HG02885 (cell line): ENCODE results near the gene CUL9.

ENCODE experiments used
- ATAC-seq: cut with Tn5 transposase; IDR thresholded peaks from one replicate; pipeline ENCODE4 v1.9.1; 2021; ENCODE audit warnings: mild to moderate bottlenecking; ENCODE audit not compliant: unreplicated experiment, poor library complexity

CUL9 gene

DNA sequence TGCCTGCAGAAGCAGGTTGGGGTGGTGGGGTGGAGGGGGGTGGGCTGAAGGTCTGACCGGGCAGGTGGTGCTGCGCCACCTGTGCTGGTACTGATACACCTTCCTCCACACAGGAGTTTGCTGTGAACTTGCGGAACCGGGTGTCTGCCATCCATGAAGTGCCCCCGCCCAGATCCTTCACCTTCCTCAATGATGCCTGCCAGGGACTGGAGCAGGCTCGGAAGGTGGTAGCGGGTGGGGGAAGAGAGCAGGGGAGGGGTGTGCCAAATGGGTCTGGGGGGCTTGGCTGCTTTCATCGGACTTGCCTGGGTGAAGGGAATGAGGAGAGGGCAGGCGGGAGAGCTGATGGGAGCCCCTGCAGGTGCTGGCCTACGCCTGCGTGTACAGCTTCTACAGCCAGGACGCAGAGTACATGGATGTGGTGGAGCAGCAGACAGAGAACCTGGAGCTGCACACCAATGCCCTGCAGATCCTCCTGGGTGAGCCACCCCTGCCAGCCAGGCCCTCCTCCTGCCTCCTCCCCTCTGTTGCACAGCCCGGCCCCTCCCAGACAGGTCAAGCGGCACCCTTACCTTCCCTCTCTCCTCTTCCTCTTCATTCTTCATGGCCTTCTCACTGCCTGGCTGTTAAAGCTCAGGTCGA lies 40.5 kb downstream of the CUL9 start:
- no peak for ATAC-seq

DNA sequence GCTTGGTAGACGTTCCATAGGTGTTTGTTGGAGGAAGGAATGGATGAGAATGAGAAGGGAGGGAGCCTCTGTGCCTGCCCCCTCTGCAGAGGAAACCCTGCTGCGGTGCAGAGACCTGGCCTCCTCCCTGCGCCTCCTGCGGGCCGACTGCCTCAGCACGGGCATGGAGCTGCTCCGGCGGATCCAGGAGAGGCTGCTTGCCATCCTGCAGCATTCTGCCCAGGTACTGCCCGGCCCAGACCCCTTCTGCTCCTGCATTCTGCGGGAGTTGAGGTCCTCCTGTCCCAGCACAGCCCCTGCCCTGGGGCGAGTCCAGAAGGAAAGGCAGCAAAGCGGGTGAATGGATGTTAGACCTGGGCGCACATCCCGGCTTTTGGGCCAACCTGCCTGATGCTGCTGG lies 41.2 kb downstream of the CUL9 start:
- ATAC-seq = no peak

GRCh38 chr6:43226192-43226851 lies 44.3 kb downstream of the CUL9 start:
- no peak for ATAC-seq

- peak; percentile 78 for ATAC-seq
Measured at GRCh38 chr6:43228951-43229802, 47.2 kb downstream of the CUL9 start, which contains the start of gene DNPH1. DNPH1 (minus strand) TSS chr6:43229481; CDS start chr6:43229456, 25 bp downstream.

- ATAC-seq = no peak
Measured at GRCh38 chr6:43229803-43230620, 48.0 kb downstream of the CUL9 start.

DNA sequence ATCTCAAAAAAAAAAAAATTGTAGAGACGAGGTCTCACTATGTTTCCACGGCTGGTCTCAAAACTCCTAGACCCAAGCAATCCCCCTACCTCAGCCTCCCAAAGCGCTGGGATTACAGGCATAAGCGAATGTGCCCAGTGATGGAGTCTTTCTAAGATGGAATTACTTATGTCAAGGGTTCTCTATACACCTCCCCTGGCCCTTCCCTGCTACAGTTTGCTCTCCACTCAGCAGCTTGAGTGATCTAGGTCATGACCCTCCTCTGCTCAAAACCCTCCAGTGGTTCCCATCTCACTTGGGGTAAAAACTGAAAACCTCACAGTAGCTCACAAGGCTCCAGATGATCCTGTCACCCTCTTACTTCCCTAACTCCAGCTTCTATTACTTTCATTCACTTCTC lies 49.1 kb downstream of the CUL9 start:
- ATAC-seq = no peak

- ATAC-seq = no peak
Measured at GRCh38 chr6:43231735-43232450, 49.9 kb downstream of the CUL9 start.

DNA sequence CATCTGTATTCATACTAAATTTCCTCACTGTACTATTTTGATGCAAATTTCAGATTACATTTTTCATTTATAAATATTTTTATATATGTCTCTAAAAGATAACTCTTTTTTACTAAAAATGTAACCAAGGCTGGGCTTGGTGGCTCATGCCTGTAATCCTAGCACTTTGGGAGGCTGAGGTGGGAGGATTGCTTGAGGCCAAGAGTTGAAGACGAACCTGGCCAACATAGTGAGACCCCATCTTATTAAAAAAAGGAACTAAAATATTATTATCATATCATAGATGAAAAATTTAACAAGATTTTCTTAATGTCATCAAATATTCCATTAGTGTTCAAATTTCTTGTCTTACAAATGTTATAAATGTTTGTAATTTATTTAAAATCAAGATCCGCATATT lies 53.8 kb downstream of the CUL9 start:
- ATAC-seq = no peak

GRCh38 chr6:43239054-43239453 lies 57.1 kb downstream of the CUL9 start:
- no peak for ATAC-seq

DNA sequence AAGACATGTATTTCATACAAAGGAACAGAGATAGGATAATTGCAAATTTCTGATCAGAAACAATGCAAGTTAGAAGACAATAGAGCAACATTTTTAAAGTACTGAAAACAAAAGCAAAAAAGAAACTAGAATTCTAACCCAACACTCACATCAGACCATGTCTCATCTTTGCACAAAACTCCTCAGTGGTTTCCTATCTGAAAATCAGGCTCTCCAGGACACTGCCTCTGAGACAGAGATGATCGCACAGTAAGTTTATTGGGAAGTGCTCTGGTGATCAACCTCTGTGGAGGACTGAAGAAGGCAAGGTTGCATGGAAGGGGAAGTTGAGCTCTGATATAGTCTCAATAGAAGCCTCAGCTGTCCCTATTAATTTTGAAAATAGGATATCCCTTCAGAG lies 59.0 kb downstream of the CUL9 start:
- ATAC-seq = no peak

DNA sequence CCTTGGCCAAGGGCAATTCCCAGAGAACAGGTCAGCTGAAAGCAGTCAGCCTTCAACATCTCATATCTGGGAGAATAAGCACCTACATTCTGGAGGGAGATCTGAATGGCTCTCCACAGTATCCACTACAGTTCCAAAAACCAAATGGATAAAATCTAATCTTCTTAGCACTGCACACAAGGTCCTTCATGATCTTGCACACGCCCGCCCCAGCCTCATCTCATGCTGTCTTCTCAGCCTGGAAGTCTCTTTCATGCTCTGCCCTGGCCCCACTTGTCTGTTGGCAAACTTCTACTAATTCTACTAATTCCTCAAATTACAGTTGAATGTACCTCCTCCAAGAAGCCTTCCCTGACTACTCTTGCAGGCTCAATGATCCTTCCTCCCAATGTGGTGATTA lies 59.5 kb downstream of the CUL9 start:
- no peak for ATAC-seq

DNA sequence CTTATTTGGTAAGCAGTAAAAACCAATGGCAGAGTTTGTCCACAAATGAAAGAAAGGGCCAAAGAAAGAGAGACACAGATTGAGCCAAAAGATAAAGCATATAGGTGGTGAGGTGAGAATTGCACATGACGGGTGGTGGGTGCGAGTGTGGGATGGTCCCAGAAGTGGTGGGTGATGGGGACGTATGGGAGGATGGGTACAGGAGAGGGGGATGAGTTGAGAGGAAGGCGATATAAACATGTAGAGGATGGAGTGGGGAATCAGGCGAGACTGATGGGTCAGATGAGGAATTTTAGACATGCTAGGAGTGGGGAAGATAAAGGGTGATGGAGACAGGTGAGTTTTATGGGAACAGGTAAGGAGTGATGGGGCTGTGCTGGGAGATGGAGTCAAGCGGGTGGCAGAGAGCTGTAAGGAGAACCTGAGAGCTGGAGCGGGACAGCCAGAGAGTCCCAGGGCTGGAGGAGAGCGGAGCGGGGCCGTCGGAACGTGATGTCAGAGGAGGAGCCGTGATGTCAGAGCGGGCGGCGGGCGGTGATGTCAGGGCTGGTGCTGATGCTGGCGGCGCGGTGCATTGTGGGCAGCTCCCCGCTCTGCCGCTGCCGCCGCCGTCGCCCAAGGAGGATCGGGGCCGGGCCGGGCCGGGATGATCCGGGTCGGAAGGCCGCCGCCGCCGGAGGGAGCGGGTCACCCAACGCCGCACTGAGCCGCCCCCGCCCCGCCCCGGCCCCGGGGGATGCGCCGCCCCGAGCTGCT lies 61.1 kb downstream of the CUL9 start, which contains the start of gene TTBK1:
TTBK1 (plus strand) TSS at position 574 of the 756 bp plus-strand sequence. CDS start 3,180 bp downstream, outside the sequence.
- no peak for ATAC-seq

DNA sequence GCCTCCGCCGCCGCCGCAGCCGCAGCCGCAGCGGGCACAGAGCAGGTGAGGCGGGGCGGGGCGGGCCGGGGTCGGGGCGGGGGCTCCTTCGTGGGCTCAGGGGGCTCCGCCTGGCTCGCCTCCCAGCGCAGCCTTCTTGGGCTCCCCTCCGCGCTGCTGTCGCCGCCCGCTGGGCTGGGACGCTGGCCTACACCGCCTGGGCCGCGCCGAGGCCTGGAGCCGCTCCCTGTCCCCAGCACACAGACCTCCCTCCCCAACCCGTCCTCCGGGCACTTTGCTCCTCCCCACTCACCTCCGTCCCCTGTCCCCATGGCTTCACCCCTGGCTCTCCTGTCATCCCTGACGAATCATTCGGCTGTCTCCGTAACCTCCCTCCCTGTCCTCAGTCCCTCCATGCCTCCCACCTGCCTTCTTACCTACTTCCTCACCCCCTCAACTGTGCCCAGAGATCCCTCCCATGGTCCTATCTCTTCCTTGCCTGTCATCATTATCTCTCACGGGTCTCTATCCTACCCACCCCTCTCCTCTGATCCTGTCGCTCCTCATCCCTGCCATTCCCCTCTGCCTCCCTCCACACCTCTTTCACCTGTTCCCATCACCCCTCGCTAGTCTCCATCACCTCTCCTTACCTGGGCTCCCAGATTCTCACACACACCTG lies 61.8 kb downstream of the CUL9 start:
- no peak for ATAC-seq

GRCh38 chr6:43246301-43247113 lies 64.5 kb downstream of the CUL9 start:
- ATAC-seq = peak; percentile 32

DNA sequence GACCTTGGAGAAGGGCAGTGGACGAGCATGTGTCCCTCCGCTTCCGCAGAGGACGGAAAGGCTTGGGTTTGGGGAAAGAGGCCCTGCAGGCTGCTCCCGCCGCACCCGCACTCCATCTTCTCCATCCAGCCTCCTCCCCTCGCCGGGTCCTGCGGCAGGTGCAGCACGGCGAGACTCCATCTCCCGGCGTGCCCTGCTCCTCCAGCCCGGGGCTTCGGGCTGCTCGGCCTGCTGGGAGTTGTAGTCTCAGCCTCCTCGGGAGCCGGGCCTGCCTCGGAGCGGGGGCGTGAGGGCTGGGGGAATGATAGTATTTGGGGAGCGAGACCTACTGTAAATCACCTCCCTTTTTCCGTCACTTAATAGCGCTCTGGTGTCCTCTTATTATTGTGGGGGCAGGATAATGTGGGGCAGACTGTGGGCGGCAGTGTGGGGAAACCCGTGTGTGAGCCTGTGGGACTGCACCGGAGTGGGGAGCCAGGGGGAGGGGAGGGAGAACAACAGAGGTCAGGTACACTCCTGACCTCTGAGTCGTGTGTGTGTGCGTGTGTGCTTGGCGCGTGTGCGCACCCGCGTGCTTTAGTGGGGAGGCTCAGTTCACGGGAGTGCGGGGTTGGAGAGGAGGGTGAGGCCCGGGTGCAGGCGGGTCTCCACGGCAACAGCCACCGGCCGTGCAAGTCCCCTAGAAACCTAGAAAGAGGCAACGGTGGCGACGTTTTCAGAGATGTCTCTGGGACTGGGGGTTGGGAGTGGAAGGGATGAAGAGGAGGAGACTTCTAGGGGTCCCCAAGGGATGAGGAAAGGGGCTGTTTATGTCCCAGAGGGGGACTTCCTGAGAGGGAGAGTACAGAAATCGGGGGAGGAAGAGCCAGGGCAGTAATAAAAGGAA lies 65.4 kb downstream of the CUL9 start:
- peak; percentile 92 for ATAC-seq

DNA sequence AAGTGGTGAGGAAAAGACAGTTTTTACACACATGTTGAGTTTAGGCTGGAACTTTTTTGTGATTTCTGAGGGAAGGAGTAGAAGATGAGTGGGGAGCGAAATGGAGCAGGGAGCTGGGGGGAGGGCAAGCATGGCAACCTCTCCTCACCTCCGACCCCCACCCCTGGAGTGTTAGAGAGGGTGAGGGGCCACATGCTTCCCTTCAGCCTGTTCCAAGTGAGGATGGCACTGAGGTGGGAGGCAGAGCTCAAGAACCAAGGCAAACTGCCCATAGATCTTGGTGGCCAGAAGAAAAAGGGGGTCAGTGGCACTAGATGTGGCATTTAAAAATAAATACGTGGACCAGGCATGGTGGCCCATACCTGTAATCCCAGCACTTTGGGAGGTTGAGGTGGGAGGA lies 66.1 kb downstream of the CUL9 start:
- no peak for ATAC-seq

- no peak for ATAC-seq
Measured at GRCh38 chr6:43248791-43249190, 66.8 kb downstream of the CUL9 start.
